Measurements from ENCODE around the gene FBXW8. TPM values are rescaled to one million over a fixed set of nuclear protein-coding genes. Genes with fewer than 3 reads are reported as not detected.

FBXW8 gene
- total RNA-seq, 1 donor from 2014 or later = 17.9 TPM

DNA sequence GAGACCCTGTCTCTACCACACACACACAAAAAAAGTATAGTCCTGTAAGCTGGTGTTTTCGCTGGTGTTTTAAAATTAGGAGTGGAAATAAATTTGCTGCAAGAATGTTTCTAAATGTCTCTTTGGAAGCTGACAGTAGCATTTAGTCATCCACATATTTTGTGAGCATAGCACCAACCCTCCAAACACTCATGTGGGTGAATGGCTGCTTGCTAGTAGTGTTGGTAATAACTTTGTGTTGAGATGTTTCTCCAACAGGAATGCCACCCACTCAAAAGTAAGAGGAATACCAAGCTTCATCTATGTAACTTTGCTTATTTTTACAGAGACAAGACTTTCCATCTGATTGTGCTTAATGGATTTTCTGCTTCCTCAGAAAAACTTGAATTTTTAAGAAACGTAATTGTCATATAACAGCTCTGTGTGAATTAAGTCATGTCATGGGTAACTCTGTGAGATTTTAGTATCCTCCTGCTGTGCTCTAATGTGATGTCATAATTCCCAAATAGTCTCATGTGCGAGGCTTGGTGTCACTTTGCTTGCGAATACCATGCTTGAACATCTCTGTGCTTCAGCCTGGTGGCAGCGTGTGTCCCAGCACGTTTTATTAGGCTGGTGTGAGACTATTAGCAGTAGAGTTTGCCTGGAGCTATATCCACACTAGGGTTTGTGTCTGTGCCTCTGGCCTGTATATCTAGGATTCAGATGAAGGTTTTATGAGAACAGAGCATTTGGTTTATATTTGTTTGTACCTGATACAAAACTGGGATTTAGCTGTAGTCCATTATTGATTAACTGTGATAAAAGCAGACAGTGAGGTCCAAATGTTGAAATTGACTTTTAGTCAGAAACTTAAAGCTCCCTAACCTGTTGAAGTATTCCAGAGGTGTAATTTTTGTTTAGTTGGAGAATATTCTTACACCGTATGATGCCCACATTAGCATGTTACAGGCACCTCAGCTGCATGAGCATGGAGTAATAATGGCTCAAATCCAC, 80.5 kb downstream of the FBXW8 start:
- DNase-seq (ENCODE audit: low read depth) = no peak

DNA sequence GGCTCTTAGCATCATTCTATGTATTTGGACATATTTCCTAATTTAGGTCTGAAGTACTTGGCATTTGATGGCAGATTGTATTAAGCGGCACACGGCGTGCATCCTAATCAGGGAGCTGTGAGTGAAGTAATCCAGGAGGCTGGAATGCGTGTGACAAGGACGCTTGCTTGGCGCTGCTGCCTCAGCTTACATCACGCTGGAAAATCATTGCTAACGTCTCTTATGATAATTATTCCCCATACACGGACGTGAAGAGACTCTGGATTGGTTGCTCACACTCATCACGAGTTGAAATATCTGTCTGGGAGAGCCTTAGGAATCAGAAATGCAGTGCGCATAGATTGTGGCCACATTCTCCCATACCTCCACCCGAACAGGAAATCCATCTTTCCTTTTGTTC, 85.3 kb downstream of the FBXW8 start:
- DNase-seq (ENCODE audit: low read depth) = no peak

DNA sequence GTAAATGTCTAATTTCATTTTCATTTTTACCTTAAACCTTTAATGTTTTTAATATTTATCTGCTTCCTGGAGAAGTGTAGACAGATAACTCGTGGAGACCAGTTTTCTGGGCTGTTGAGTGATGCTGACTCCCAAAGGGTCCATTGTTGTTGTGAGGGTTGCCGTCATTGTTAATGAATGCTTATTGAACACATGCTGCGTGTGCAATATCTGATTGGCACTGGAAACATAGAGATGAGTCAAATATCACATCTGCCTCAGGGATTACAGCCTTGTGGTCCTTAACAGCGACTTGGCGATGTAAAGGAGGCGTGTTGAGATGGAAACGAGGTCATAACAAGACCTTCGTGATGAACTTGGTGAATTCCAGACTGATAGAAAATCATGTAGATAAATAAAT, 85.9 kb downstream of the FBXW8 start:
- no peak for DNase-seq (ENCODE audit: low read depth)

DNA sequence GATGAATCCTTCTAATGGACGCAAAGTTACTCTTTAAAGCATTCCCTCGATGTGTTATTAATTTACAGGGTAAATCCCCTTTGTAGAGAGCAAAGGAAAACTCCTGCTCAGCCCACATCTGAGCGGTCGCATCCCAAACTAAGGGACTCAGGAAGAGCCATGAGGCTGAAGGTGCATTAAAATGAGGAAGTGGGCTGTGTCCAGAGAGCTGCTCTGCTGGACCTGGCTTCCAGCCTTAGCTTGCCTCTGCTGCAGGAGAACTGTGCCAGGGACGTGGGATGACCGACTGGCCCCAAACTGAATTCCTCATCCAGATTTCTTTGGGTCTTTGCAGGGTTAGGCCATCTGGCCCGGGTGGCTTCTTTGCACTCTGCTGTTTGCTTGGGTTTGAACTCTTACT, 88.3 kb downstream of the FBXW8 start:
- DNase-seq (ENCODE audit: low read depth) = no peak

DNA sequence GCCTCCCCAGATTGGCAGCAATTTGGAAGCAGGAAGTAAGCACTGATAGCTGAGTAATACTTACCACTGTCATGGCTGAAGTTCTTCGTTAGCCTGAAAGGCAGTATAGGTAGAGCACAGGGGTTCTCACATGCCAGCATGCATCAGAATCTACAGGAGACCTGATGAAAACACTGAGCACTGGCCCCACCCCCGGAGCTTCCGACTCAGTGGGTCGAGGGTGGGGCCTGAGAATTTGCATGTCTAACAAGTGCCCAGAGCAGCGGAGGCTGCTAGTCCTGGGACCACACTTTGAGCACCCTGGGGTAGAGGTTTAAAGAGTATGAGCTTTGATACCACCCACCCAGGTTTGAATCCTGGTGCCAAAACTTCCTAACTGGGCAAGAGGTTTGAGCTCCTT, 89.6 kb downstream of the FBXW8 start:
- DNase-seq (ENCODE audit: low read depth) = no peak

DNA sequence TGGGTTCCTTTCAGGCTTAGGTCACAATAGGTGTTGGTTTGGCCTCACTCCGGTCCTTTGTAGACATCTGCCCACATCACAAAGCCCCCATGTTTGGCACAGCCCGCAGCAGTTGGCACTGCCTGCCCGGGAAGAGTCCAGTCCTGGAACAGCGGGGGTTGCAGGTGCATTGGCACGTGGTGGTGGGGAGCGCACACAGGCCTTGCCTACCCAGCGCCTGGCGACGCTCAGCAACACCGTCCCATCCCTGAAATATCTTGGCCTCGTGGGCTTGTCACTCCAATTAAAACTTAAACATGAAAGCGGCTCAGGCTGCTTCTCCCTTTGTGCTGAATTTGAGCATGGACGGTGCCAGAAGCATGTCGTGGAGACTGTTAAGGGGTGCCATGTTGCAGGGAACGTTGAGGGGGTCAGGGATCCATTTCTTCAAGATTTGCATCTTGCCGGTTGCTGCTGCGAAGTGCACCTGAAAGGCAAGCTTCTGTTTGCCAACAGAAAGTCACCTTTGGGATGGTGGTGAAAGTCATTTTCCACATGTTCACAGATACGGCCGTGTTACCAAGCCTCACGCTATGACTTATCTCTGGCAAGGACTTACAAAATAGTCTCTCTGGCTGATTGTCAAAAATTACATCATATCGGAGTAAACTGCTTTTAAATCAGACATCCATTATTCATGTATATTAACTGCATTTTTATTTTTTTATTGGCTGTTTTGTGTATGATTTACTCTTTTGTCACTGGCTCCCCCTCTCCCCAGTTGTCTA, 91.5 kb downstream of the FBXW8 start:
- no peak for DNase-seq (ENCODE audit: low read depth)

DNA sequence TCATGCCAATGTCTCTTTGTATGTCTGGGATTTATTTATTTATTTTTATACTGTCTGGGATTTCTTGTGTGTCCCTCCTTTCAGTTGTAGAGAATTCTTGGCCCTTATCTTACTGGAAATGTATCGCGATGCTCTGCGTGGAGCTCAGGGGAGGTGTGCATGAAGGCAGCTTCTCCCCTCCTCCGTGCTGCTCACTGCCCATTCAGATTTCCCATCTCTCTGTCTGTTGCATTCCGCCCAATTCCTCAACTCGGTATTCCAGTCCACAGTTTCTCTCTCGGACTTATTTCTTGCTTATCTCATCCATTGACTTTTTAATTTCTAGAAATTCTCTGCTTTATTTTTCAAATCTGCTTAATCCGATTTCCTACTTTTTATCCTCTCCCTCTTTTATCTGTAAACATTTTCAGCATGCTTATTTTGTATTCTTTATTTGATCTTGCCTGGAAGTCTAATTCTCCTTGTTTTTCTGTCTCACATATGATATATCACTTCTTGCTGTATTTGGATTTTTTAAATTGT, 93.2 kb downstream of the FBXW8 start:
- no peak for DNase-seq (ENCODE audit: low read depth)

DNA sequence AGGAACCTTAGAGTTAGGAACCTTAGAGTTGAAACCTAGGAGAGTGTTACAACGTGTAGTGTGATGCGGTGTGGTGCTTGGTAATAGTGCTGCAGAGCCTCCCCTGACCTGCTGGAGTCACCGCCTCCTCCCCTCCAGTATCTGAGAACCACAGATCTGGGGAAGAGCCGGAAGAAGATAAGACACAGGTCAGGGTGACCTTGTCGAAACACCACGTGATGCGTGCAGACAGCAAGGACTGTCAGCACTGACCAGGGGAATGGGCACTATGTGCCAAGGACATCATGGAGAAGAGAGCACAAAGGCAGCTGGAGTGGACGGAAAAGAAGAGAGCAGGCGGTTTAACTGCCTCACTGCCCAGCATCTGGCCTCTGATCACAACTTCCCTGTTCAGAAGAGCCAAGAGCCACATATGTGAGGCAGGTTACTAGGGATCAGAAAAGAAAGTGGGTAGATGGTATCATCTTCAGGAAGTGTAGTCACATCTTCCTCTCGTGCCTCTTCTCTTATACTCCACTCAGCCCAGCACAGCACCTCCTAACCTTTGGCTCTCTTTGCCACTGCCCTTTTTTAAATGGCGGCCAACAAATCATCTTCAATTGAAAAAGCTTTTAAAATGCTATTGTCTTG, 94.8 kb downstream of the FBXW8 start:
- DNase-seq (ENCODE audit: low read depth) = no peak

DNA sequence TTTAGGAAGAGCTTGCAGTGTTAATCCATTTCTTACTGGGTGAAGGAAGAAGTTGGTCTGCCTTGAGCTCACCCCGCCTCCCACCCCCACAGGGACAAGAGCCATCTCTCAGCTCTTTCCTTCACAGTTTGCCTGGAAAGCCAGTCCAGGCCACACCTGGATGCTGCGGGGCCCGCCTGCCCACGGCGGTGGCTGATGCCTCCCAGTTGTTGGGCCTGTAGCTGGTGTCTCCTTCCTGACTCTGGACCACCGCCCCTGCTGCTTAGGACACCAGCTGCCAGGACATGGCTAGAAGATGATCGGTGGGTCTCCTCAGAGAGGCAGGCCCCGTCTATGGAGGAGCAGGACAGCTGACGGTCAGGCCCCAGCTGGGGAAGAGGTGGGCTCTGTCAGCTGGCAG, 95.6 kb downstream of the FBXW8 start:
- DNase-seq (ENCODE audit: low read depth) = no peak

DNA sequence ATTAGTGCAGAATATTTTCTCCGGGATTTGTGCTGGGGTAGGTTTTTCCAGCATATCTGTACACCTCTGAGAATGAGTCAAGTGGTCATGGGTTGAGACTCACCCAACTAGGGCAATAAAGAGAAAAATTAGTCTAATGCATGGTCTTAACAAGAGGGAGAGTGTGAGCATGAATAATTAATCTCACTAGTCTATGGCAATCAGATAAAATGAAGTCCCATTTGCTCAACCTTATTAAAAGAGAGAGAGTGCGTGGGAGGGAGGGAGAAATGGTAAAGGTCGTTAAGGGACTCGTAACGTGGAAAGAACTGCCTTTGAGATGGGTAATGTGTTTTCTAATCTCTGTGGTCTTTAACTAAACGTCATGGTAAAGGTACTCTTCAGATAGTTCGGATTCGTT, 96.8 kb downstream of the FBXW8 start:
- DNase-seq (ENCODE audit: low read depth) = peak; percentile 41

DNA sequence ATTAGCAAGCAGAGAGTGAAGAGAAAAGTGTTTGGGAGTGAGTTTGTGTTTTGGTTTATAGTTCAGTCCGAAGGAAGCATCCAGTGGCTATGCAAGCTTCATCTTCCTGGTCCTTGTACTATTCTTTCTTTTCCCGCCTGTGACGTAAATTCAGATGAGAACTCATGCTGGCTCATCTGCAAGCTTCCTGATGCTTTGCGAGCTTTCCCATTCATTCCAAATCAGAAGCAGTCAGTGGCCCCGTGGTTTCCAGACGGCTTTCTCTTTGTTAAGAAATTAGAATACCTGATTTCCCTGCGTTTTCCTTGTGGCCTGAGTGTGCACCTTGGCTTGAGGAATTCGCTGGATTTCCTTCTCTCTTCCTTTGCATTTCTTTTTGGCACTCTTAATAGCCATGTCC, 99.0 kb downstream of the FBXW8 start:
- DNase-seq (ENCODE audit: low read depth) = no peak

DNA sequence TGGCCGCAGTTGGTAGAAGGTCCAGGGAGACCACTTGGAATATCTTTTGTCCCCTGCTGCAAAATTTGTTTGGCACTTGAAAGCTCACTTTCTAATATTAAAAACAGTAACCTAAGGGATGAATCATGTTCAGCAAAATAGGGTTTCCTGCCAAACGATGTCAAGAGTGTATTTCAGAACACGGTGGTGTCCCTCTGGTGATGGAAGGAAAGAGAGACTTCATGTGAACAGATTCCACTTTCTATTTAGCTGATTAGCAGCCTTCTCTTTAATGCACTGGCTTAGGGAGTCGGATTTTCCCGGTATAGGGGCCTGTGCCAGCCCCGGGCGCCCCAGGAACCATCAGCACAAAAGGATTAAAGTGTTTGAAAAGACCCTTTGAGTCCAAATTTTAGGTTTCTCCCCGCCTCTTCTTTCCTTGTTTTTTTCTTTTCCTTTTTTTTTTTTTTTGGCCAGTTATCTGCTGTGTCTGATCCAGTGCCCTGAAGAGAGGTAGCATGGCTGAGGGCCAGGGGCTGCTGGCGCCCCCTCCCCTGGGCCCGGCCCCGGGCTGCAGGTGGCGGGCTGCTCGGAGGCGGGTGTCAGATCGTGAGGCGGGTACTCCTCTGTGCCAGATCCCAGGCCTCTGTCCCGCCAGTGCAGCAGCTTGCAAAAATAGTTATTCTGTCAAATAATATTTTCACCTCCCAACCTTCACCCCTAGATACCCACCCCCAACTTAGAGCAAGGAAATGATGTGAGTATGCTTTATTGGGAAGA, 100.1 kb downstream of the FBXW8 start:
- no peak for DNase-seq (ENCODE audit: low read depth)

DNA sequence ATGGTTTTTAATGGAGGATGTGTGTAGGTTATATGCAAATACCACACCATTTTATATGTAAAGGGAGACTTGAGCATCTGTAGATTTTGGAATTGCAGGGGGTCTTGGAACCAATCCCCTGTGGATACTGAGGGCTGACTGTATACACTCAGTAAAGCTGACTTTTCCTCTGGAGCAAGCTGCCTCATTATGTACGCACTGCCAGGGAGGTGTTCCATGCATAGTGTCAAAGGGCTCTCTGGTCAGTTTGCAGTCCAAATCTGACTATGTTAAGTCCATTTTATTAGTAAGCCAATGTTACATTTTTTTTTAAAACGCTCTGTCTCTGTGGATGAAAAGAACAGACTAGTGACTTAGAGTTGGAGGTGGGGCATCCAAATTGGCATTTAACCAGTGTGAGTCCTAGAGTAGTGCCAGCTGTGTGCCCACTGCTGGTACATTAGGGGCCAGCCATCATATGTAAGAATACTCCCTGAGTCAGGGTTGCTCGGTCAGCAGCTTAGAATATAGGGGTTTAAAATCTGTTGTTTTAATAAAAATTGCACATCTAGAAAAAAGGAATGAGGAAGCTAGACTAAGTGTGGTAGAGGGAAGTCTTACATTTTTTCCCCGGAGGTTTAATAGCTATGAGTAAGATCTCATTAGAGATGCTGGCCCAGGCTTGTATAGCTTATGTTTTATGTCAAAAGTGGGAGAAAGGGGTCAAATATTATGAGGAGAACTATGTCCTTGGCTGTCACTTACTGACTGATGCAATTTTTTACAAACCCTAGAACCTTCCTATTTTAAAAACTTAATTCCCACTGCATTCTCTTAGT, 101.4 kb downstream of the FBXW8 start:
- DNase-seq (ENCODE audit: low read depth) = peak; percentile 50

DNA sequence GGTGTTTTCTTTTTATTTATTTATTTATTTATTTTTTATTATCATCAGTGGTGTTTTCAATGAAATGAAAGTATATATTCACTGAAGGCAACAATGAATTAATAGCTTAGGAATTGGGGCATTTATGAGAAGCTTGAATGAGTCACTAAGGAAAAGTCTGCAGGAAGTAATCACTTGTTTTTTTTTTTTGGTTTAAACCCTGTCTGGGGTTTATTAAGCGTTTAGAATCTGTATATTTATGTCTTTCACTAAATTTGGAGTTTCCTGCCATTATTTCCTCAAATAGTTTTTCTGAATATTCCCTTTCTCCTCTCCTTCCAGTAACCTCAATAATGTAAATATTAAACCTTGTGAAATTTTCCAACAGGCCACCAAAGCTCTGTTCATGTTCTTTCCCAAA, 103.0 kb downstream of the FBXW8 start:
- peak; percentile 19 for DNase-seq (ENCODE audit: low read depth)

DNA sequence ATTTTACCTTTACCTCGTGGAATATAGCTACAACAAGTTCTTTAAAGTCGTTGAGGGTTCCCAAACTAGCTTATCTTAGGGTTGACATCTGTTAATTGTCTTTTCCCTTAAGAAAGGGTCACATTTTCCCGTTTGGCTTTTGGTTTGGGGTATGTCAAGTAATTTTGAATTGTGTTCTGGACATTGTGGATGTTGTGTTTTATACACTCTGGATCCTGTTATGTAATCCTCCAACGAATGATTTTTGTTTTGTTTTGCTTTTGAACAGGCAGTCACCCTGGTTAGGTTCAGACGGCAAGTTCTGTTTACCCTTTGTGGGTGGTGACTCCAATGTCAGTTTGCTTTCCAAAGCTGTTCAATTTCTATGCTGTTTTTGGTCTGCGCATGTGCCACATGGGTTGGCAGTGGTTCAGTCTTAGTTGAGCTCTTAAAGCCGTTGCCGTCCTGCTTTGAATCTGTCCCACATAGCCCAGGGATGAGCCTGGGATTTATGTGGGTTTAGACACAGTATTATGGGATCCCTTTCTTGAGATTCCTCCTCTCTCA, 103.7 kb downstream of the FBXW8 start:
- DNase-seq (ENCODE audit: low read depth) = no peak

DNA sequence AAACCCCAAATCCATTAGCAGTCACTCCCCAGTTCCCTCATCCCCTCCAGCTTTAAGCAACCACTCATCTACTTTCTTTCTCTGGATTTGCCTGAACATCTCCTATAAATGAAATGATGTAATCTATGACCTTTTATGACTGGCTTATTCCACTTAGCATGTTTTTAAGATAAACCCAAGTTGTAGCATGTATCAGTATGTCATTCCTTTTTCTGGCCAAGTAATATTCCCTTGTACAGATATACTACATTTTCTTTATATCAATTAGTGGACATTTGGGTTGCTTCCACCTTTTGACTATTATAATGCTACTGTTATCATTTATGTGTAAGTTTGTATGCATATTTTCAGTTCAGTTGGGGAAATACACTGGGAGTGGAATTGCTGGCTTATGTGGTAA, 105.1 kb downstream of the FBXW8 start:
- DNase-seq (ENCODE audit: low read depth) = no peak

DNA sequence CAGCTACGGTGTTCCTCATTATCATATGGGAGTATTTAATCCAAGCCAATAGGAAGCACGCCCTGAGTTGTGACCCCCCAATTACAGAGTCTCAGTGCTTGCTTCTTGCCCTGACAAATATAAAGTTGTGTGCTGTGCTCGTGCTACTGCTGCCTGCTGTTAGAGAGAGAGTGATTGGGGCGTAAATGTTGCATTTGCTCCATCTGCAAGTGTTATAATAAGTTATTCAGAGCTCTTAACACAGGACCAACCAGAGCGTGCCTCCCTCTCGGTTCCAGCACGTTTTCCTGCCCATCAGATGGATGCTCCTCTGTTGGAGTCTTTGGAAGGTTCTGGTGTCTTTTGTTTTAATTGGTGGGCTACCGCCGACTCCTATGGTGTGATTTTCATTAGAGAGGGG, 107.1 kb downstream of the FBXW8 start:
- no peak for DNase-seq (ENCODE audit: low read depth)

DNA sequence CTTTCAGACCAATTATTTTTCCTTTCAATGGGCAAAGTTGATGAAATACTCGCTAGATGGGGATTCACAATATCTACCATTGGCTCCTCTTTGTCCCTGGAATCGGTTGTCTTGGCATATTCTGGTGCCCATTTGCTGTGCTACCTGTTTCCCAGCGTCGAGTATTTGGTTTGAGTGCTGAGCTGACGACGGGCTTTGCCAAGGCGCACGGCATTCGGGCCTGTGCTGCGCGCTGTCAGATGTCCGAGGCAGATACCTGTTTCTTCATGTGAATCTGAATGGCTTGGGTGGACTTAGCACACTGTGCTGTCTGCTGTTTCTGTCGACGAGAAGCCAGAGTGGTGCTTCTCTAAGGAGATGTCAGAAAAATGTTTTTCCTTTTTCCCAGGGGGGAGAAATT, 107.5 kb downstream of the FBXW8 start:
- DNase-seq (ENCODE audit: low read depth) = no peak

DNA sequence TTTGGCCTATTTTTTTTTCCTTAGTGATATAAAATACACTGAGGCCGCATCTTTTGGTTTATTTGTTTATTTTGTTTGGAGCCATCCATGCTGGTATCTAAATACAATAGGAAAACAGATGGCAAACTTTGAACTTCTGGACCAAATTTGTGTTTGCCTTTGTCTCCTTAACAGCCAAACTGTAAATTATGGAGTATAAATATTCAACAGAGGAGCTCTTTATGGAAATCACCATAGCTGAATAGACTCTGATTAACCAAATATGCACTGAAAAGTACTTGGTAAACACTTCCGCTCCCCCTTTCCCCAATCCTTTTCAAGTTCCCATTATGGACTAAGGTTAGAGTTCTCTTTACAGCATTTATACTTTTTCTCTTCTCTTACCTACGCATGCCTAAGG, 107.9 kb downstream of the FBXW8 start:
- no peak for DNase-seq (ENCODE audit: low read depth)

DNA sequence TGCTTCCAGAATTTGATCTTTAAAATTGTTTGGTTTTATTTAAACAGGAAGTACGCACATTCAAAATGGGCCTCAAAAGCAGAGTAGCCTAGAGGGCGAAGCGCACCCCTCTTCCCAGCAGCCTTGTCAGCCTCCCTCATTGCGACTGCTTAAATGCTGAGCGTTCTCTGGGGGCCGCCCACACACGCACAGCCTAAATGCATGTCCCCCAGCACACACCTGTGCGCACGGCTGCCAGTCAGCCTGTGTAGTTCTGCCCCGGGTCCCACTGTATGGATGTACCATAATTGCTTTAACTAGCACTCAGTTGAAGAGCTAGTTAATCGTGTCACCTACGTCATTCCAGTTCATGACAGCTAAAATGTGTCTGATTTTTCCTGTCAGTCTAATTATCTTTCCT, 109.1 kb downstream of the FBXW8 start:
- DNase-seq (ENCODE audit: low read depth) = no peak

All from renal cortical epithelial cell (primary cell).